SK-N-MC (cell line): Measurements from ENCODE around the gene OLFM3.

ENCODE experiments used
- EZH2 ChIP-seq: fragments of 200-600 bp; sonication (generic); IDR thresholded peaks from one replicate; pipeline ENCODE4 v1.6.1; 2017; ENCODE audit warnings: antibody characterized with exemption
- POLR2AphosphoS5 ChIP-seq: IDR thresholded peaks from 2 replicates; pipeline ENCODE4 v1.6.1; 2012; ENCODE audit warnings: mild to moderate bottlenecking, low read depth, low read length, borderline replicate concordance

GRCh38 chr1:101859941-101860340 lies 136.8 kb downstream of the OLFM3 start:
- TF ChIP-seq EZH2 (no peak), POLR2AphosphoS5 (no peak)
